Measurements from ENCODE around the gene TMEM61. TPM values are rescaled to one million over a fixed set of nuclear protein-coding genes. Genes with fewer than 3 reads are reported as not detected.

TMEM61 gene
- total RNA-seq (2021), result 0.41 to 0.74 TPM (median 0.44 TPM) in 3 replicates
- Bru-seq, nascent RNA, result percentile 24 among the genes with signal in this experiment
- long read RNA-seq, experiment 1, result 0 reads
- long read RNA-seq, experiment 2, result 0 reads
- long read RNA-seq, experiment 3, result 0 reads

GRCh38 chr1:54980528-54981241, at the start of gene TMEM61:
Gene TMEM61 (plus strand): TSS chr1:54980628. CDS start chr1:54981066, 438 bp downstream.
- Mint-ChIP-seq H3K36me3 (no peaks in the 10 kb centered on the region), H3K27me3 (ENCODE audit: low read depth) (peaks cover 31% of the 10 kb centered on the region), H3K4me1 (peaks cover 24% of the 10 kb centered on the region), H3K9me3 (no peaks in the 10 kb centered on the region), H3K4me3 (peak within 1 kb of the TSS; percentile 65), H3K27ac (no peak within 1 kb of the TSS)
- TF ChIP-seq MLX (CRISPR knock-in tag; IDR thresholded peaks at IDR 0.05) (no peak), KAT7 (CRISPR knock-in tag; IDR thresholded peaks at IDR 0.05; ENCODE audit: borderline replicate concordance) (no peak), ZSCAN18 (CRISPR knock-in tag; IDR thresholded peaks at IDR 0.05) (no peak), ZNF121 (CRISPR knock-in tag; IDR thresholded peaks at IDR 0.05) (no peak), ZNF423 (CRISPR knock-in tag; IDR thresholded peaks at IDR 0.05) (peak; percentile 23; the same call in 1 of the 2 replicates), AR (CRISPR knock-in tag; IDR thresholded peaks at IDR 0.05) (no peak), HMGXB4 (CRISPR knock-in tag; IDR thresholded peaks at IDR 0.05) (0 out of 2 replicates have a peak, but pooled peaks have one; percentile 13), ERG (CRISPR knock-in tag; IDR thresholded peaks at IDR 0.05) (no peak)
- ChIA-PET CTCF (interaction anchor here (0.6 to 4.3 kb wide), 6 partner anchors 9 to 41 kb away, joined by 3 to 27 read pairs (median 4); no protein-coding TSS in a partner anchor), POLR2A (no interaction called here)
- ATAC-seq (peak; percentile 63), DNase-seq (ENCODE audit: low spot score) (peak; percentile 38)

GRCh38 chr1:54931275-54931840, 49.1 kb upstream of the TMEM61 start:
- ATAC-seq (no peak), DNase-seq (ENCODE audit: low spot score) (no peak)
- ChIA-PET CTCF (interaction anchor here (1.4 to 1.5 kb wide), 2 partner anchors 14 to 20 kb away, joined by 3 to 8 read pairs; no protein-coding TSS in a partner anchor), POLR2A (no interaction called here)
- peaks cover 33% of the 10 kb centered on the region for H3K9me3 Mint-ChIP-seq
- H3K27ac Mint-ChIP-seq, result no peak overlapping the region
- H3K36me3 Mint-ChIP-seq, result peaks cover 25% of the 10 kb centered on the region
- H3K4me1 Mint-ChIP-seq, result no peaks in the 10 kb centered on the region
- H3K4me3 Mint-ChIP-seq, result no peak overlapping the region
- H3K27me3 Mint-ChIP-seq (ENCODE audit: low read depth), result peaks cover 3% of the 10 kb centered on the region
- TF ChIP-seq TCF7 (CRISPR knock-in tag; IDR thresholded peaks at IDR 0.05; ENCODE audit: low read depth) (no peak), ELF4 (CRISPR knock-in tag; IDR thresholded peaks at IDR 0.05; ENCODE audit: low read depth) (no peak), GABPB1 (CRISPR knock-in tag; IDR thresholded peaks at IDR 0.05) (no peak), SMAD4 (CRISPR knock-in tag; IDR thresholded peaks at IDR 0.05) (no peak), ZNF416 (CRISPR knock-in tag; IDR thresholded peaks at IDR 0.05) (no peak), ZNF121 (CRISPR knock-in tag; IDR thresholded peaks at IDR 0.05) (no peak), CREM (CRISPR knock-in tag; IDR thresholded peaks at IDR 0.05) (no peak), ZBTB43 (CRISPR knock-in tag; IDR thresholded peaks at IDR 0.05) (no peak), PRRX2 (CRISPR knock-in tag; IDR thresholded peaks at IDR 0.05) (no peak), NR2C2 (CRISPR knock-in tag; IDR thresholded peaks at IDR 0.05) (no peak), EMX1 (CRISPR knock-in tag; IDR thresholded peaks at IDR 0.05) (no peak), ZNF263 (CRISPR knock-in tag; IDR thresholded peaks at IDR 0.05; ENCODE audit: low read depth) (no peak), MLX (CRISPR knock-in tag; IDR thresholded peaks at IDR 0.05) (no peak), ZNF512 (CRISPR knock-in tag; IDR thresholded peaks at IDR 0.05; ENCODE audit: borderline replicate concordance) (no peak), HMGA2 (CRISPR knock-in tag; IDR thresholded peaks at IDR 0.05) (no peak), KAT7 (CRISPR knock-in tag; IDR thresholded peaks at IDR 0.05; ENCODE audit: borderline replicate concordance) (no peak), SOX15 (CRISPR knock-in tag; IDR thresholded peaks at IDR 0.05) (no peak)
